IPS-18c (cell line): ENCODE data around the gene CDKN2C.

ENCODE experiments used
- H3K4me3 ChIP-seq: 2 replicates; pipeline ENCODE4 v1.7.0; 2013; ENCODE audit warnings: low read depth, mild to moderate bottlenecking, low read length, moderate library complexity; ENCODE audit not compliant: insufficient read depth
- H3K9me3 ChIP-seq: one replicate; pipeline ENCODE4 v1.6.1; 2013; ENCODE audit warnings: mild to moderate bottlenecking, low read length, moderate library complexity; ENCODE audit not compliant: control insufficient read depth, insufficient read depth

The CDKN2C gene

DNA sequence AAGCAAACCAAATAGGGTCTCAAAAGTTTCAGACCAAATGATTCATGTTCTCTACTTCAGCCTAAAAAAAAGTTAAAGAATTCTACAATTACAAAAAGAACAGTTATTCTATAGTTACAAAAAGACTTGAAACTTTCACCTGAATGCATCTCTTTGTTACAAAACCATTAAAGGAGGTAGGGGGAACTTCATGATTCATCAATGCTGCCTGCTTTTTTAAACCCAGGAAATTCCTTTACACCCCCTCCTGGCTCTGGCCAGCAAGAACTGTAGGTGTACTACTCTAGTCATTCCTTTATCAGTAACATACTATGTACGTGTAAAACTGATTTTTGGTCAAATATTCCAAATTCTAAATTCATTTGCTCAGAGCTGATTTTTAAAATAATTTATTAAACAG lies 14.9 kb upstream of the CDKN2C start:
- no peak overlapping the region for H3K4me3 ChIP-seq
- H3K9me3 ChIP-seq: no peaks in the 10 kb centered on the region

DNA sequence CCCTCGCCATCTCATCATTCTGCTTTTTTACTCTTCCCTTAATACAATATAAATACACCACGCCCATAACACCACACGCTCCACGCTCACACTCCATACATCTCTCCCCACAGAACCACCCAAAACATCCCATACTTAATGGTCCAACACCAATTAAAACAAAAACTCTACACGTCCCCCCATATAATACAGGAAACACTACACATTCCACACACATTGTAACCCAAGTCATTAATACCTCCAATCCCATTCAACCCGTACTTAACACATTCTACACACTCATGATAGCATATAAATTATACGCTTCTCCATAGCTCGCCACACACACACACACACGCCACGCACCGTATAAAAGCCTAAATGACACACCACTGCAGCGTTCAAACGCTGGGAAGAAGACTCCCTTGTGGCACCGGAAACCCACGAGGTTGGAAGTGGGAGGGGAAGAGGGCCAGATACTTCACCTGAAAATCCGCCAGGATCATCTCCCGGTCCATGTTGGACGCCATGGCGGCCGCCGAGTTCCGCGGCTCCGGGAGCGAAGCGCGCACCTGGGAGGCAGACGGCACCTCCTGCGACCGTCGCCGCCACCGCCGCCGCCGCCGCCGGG lies 10.6 kb upstream of the CDKN2C start:
- peak overlapping the region; percentile 84 for H3K4me3 ChIP-seq

DNA sequence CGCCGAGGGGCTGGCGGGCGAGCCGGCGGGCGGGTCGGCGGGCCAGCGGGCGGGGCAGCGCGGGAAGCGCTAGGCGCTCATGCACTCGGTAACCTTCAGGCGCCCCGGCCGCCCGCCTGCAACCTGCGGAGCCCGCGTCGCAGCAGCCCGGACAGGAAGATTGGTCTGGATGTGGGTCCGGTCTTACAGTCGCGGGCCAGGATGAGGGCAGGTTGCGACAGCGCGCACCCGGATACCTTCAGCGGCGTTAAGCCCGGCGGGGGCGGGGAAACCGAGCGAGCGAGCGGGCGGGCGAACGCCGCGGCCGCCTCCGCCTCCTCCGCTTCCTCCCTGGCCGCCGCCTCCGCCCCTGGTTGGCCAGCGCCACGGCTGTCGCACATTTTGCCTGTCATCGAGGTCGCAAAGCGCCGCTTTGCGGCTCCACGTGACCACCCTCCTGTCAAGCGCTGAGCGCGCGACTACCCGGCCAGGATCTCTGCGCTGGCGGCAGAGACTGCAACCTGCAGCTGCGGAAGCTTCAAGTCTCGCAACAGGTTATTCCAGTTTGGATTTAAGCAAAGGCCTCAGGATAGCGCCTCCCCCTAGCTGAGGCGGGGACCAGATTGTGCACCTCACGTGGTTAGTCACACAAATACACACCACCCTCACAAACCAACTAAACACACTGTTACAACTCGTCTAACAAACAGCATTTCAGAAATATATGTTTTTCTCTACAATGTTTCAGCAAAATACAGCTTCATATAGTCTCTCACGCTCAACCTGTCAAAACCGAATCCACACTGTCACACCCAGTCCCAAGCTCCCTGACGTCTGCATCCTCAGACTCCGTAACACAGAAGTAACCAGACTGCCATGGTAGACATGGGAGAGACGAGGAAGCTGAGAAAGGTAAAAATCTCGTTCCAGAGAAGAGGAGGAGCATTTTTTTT lies 9.9 kb upstream of the CDKN2C start, which contains the start of gene FAF1:
Gene FAF1, minus strand, starts transcription at position 355 of the 932 bp plus-strand sequence. CDS start 456 bp downstream, outside the sequence.
- no peaks in the 10 kb centered on the region for H3K9me3 ChIP-seq

More for the DNA sequence above, 10.6 kb upstream of the CDKN2C start:
- H3K9me3 ChIP-seq: no peaks in the 10 kb centered on the region

DNA sequence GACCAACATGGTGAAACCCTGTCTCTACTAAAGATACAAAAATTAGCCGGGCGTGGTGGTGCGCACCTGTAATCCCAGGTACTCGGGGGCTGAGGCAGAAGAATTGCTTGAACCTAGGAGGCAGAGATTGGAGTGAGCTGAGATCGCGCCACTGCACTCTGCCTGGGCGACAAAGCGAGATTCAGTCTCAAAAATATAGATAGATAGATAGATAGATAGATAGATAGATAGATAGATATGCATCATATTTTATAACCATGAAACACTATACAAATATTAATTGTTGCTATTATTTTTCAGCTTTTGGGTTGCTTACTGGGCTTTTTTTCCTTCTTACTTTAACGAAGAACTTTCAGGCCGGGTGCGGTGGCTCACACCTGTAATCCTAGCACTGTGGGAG lies 5.2 kb upstream of the CDKN2C start:
- H3K4me3 ChIP-seq: no peak overlapping the region
- H3K9me3 ChIP-seq: no peaks in the 10 kb centered on the region

More for the DNA sequence above, 9.9 kb upstream of the CDKN2C start, which contains the start of gene FAF1:
- peak within 1 kb of the TSS; percentile 84 for H3K4me3 ChIP-seq

DNA sequence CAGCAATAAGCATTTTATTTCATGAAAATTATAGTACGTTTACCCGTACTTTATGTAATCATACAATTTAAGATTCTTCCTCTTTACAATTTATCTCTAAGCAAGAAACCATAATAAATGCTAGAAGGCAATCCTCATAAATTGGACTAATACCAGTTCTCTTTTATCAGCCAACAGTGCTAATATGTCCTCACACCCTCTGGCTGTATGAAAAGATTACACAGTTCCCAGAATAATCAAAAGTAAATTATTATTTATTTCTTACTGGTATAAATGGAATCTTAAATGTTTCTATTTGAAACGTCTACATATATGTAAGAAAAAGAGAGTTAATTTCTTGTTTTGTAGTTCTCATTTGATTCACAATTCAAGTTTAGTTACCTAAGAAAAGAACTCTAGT lies 3.1 kb upstream of the CDKN2C start:
- no peaks in the 10 kb centered on the region for H3K9me3 ChIP-seq
- H3K4me3 ChIP-seq: no peak overlapping the region

DNA sequence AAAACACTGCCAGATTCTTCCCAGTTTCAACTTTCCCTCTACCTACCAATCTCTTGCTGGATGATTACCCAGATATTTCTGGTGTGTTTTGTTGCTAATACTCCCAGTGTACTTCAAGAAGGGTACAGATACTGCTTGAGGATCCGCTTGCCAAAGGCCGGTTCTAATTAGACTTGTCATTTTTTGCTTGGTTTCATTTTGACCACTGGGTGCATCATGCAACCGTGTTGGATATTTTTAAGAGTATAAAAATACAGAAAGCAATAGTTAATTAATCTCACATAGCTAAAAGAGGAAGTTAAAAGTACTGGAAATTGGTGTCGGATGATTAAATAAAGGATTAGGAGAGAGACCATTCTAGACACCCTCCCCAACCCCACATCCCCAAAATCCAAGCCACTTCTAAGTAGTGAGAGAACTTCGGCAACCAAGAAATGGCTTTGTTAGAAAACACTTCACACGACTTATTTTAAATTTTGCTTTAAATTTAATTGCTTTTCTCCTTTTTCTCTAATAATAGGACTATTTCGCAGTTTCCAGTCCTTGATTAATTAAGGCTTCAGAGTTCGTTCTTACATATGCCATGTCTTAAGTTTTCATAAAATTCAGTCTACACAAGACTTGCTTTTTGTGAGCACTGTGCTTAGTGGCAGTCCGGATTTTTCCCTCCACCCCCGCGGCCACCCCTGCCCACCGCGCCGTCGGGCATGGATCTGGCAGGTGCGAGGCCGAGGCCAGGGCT lies 2.5 kb upstream of the CDKN2C start:
- Histone ChIP-seq H3K4me3 (peak overlapping the region; percentile 65; the same call in 1 of the 2 replicates), H3K9me3 (no peaks in the 10 kb centered on the region)

DNA sequence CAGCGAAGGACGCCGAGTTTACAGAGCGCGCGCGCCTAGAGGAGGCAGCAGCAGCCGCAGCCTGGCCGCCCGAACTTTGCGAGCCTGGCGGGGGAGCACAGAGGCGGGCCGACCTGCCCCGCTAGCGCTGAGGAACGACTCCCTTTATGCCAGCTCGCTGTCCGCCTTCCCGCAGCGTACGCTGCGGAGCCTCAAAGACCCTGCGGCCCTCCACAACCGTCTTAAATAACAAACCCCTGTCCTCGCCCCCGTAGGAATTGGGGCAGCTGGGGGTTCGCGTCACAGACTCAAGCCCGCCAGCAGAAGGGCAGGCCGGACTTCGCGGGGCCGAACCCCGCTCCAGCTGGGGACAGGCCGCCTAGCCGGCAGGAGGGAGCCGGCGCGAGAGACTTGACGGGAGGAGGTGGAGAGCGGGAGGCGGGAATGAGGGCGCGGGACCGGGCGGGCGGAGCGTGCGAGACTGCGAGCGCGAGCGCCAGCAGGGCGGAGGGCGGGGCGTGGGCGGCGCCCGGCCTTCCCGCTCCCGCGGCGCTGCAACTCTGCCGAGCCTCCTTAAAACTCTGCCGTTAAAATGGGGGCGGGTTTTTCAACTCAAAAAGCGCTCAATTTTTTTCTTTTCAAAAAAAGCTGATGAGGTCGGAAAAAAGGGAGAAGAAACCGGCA lies 1.8 kb upstream of the CDKN2C start:
- Histone ChIP-seq H3K4me3 (peak overlapping the region; percentile 65), H3K9me3 (no peaks in the 10 kb centered on the region)

DNA sequence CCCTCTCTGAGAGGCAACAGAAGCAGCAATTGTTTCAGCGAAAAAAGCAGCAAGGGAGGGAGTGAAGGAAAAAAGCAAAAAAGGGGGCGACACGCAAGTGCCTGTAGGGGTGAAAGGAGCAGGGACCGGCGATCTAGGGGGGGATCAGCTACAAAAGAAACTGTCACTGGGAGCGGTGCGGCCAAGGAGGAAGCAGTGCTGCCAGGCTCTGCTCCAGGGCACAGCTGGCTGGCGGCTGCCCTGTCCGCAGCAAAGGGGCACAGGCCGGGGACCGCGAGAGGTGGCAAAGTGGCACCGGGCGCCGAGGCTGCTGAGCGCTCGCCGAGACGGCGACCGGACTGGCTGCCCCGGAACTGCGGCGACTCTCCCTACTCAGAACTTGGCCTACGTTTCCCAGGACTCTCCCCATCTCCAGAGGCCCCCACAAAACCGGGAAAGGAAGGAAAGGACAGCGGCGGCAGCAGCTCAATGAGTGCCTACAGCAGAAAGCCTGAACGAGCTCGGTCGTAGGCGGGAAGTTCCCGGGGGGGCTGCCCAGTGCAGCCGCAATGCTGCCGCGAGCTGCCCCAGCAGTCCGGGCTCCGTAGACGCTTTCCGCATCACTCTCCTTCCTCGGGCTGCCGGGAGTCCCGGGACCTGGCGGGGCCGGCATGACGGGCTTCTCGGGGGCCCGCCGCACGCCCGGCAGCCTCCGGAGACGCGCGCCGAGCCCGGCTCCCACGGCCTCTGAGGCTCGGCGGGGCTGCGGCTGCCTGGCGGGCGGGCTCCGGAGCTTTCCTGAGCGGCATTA lies 1.0 kb upstream of the CDKN2C start:
- peak overlapping the region; percentile 65 for H3K4me3 ChIP-seq
- H3K9me3 ChIP-seq: no peaks in the 10 kb centered on the region

DNA sequence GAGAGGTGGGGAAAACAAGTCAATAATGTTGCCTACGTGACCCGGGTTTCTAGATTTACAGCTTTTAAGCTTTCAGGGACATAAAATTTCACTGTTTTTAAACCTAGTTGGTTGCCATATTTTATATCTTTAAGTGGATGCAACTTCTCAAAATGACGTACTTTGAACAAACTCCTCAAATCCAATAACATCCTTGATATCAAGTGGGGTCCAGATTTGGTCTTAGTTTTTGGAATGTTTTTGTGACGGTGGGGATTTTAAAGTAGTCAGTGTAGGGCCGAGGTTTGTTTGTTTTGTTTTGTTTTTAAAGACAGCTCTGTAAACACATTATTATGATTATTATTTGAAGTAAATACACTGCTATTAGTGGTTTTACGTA lies 453 bp downstream of the CDKN2C start:
- no peak overlapping the region for H3K4me3 ChIP-seq
- H3K9me3 ChIP-seq: no peaks in the 10 kb centered on the region

DNA sequence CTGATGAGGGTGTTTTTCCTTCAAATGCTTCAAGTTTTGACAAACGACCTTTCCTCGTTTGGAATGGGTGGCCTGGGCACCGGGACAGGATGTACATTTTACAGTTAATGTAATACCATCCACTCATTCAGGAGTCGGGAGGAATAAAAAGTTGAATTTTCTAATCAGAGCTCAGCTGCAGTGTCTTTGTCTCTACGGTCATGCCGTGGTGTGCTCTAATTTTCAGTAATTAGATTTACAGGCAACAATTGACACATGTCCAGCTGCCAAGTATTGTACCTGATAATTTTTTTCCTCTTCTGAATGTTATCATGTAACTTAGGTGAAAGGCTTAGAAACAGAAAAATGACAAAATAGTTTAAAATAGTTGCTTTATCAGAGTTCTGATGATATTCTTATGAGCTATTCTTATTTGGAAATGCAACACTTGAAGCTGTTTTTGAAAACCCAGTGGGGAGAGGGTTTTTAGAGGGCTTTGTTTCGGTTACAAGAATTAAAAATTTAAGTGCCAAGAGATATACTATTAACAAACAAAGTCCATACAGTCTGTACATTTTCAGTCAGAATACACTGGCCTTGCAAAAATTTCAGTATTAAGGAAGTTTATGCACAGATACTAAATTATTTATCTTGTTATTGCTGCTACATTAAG lies 1.0 kb downstream of the CDKN2C start:
- Histone ChIP-seq H3K4me3 (no peak overlapping the region), H3K9me3 (no peaks in the 10 kb centered on the region)

DNA sequence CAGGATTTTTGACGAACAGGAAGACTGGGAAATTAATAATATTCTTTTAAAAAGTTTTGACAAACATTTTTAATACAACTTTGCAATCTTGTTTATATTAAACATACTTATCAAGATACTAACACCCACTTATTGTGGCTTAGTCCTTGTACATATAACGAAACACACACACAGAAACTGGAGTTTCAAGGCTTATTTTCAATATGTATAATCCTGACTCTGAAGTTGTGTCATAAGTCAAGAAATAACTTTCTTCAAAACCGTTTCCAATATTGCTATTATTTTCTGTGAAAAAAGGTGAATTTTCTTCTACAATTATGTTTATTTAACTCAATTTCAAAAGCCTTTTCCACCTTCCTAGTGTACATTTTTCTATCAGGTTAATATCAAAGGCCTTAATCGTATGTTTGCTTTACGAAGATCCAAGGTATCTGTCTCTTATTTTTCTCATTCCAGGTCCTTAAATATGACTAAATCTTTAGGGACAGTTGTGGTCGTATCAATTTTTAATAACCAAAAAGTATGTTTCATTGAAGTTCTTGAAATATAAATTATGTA lies 1.8 kb downstream of the CDKN2C start:
- H3K9me3 ChIP-seq: no peaks in the 10 kb centered on the region
- no peak overlapping the region for H3K4me3 ChIP-seq

DNA sequence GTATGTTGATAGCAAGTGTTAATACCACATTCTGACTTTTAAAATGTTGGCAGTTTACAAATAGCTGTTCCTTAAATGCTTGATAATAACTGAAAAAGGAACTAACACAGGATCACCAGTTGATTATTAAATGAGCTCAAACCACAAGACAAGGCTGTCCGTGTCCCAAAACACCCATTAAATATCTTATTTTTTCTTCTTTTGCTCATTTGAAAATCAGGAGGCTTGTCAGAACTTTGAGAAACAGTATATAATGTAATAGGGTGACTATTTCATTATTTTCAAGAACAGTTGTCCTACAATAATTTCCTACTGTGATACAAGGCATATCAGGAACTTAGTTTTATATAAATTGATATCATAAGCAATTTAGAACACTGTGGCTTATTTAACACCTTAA lies 2.7 kb downstream of the CDKN2C start:
- H3K9me3 ChIP-seq: no peaks in the 10 kb centered on the region

DNA sequence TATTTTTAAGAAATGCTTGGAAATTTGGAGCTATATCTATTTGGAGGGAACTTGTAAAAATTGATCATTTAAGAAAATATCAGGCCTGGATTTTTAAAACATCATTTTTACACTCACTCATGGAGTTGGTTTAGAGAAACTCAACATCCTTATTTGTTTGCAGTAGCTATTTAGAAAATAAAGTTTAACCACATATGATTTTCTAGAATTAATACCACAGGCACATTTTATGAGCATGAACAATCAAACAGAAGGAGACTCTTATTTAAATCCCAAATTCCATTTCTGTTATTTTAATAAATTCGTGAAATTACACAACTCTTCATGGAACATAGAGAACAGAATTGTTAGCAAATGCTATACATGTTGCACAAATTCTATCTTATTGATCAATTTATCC lies 3.2 kb downstream of the CDKN2C start:
- H3K9me3 ChIP-seq: no peaks in the 10 kb centered on the region
- H3K4me3 ChIP-seq: no peak overlapping the region

More for the DNA sequence above, 2.7 kb downstream of the CDKN2C start:
- no peak overlapping the region for H3K4me3 ChIP-seq

DNA sequence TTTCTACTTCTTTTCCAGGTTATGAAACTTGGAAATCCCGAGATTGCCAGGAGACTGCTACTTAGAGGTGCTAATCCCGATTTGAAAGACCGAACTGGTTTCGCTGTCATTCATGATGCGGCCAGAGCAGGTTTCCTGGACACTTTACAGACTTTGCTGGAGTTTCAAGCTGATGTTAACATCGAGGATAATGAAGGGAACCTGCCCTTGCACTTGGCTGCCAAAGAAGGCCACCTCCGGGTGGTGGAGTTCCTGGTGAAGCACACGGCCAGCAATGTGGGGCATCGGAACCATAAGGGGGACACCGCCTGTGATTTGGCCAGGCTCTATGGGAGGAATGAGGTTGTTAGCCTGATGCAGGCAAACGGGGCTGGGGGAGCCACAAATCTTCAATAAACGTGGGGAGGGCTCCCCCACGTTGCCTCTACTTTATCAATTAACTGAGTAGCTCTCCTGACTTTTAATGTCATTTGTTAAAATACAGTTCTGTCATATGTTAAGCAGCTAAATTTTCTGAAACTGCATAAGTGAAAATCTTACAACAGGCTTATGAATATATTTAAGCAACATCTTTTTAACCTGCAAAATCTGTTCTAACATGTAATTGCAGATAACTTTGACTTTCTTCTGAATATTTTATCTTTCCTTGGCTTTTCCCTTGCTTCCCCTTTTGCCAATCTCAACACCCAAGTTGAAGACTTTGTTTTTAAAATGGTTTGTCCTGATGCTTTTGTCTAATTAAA lies 4.0 kb downstream of the CDKN2C start:
- Histone ChIP-seq H3K9me3 (no peaks in the 10 kb centered on the region), H3K4me3 (no peak overlapping the region)

DNA sequence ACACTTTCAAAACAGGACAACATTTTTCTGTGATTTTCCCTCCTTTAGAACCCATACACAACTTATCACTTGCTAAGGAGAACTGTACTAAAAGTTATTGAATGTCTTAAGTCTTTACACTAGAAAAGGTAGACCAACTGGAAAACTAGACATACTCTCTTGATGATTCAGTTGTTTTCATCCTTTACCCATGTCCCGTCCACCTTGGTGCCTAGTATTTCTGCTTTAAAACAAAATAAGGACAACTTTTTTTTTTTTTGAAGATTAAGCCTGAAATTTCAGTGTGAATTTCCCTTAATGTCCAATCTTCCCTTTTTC lies 4.5 kb downstream of the CDKN2C start:
- Histone ChIP-seq H3K9me3 (no peaks in the 10 kb centered on the region), H3K4me3 (no peak overlapping the region)
